Panc1 (cell line): ENCODE measurements around the gene PSMB7.

Source experiments
- POLR2AphosphoS5 ChIP-seq: IDR thresholded peaks from 2 replicates; pipeline ENCODE4 v1.6.1; 2012; ENCODE audit warnings: mild to moderate bottlenecking, low read depth, low read length, moderate library complexity
- SIN3A ChIP-seq: IDR thresholded peaks from 2 replicates; pipeline ENCODE4 v1.6.1; 2012; ENCODE audit warnings: low read depth, mild to moderate bottlenecking, low read length, moderate library complexity, borderline replicate concordance; ENCODE audit not compliant: insufficient read depth
- TF ChIP-seq, protein P1 (sequence below): fragments of 450-650 bp; IDR thresholded peaks from 2 replicates; pipeline ENCODE4 v1.5.1; 2017; ENCODE audit warnings: mild to moderate bottlenecking

GRCh38 chr9:124361128-124361527 is 54.1 kb downstream of the PSMB7 start:
- TF ChIP-seq, protein P1, sequence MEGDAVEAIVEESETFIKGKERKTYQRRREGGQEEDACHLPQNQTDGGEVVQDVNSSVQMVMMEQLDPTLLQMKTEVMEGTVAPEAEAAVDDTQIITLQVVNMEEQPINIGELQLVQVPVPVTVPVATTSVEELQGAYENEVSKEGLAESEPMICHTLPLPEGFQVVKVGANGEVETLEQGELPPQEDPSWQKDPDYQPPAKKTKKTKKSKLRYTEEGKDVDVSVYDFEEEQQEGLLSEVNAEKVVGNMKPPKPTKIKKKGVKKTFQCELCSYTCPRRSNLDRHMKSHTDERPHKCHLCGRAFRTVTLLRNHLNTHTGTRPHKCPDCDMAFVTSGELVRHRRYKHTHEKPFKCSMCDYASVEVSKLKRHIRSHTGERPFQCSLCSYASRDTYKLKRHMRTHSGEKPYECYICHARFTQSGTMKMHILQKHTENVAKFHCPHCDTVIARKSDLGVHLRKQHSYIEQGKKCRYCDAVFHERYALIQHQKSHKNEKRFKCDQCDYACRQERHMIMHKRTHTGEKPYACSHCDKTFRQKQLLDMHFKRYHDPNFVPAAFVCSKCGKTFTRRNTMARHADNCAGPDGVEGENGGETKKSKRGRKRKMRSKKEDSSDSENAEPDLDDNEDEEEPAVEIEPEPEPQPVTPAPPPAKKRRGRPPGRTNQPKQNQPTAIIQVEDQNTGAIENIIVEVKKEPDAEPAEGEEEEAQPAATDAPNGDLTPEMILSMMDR, result no peak
- no peak for TF ChIP-seq POLR2AphosphoS5
- no peak for TF ChIP-seq SIN3A
